NCI-H1417 (cell line): Measurements from ENCODE around the gene SLC15A4.
"Not testable (repeated sequence)": the region's sequence is repeated elsewhere in the genome, so short reads cannot be mapped to it uniquely, and the experiment has no call there.

Experiments
- DNase-seq, 3 experiments: peaks; one replicate each; lab custom pipeline; 2025; lab: John Stamatoyannopoulos, UW

SLC15A4 gene

GRCh38 chr12:128823916-128824839 lies at the start of gene SLC15A4:
Gene SLC15A4, minus strand, starts transcription at chr12:128823958. Its CDS starts 15 bp downstream, at chr12:128823943.
- peak; percentile 96 to 97 (median 97) for DNase-seq

GRCh38 chr12:128872303-128872702 lies 48.5 kb upstream of the SLC15A4 start:
- no peak for DNase-seq

- no peak for DNase-seq
These were observed 47.7 kb upstream of the SLC15A4 start for GRCh38 chr12:128871516-128871892.

GRCh38 chr12:128867466-128867865 lies 43.7 kb upstream of the SLC15A4 start:
- no peak for DNase-seq

- peak in 2 of 3 experiments; percentile 18 to 31 for DNase-seq
These were observed 40.9 kb upstream of the SLC15A4 start for GRCh38 chr12:128864516-128865186.

GRCh38 chr12:128863957-128864356 lies 40.2 kb upstream of the SLC15A4 start:
- DNase-seq: no peak

GRCh38 chr12:128861226-128862016 lies 37.7 kb upstream of the SLC15A4 start:
- no peak for DNase-seq

- no peak for DNase-seq
These were observed 35.6 kb upstream of the SLC15A4 start for GRCh38 chr12:128859311-128859710.

- no peak for DNase-seq
These were observed 33.5 kb upstream of the SLC15A4 start for GRCh38 chr12:128857133-128857763.

- DNase-seq: no peak
These were observed 33.0 kb upstream of the SLC15A4 start for GRCh38 chr12:128856791-128857078.

GRCh38 chr12:128856035-128856790 lies 32.5 kb upstream of the SLC15A4 start:
- no peak for DNase-seq

- DNase-seq: peak in 2 of 3 experiments; percentile 77 to 86
These were observed 29.9 kb upstream of the SLC15A4 start for GRCh38 chr12:128853600-128854197.

GRCh38 chr12:128852885-128853599 lies 29.3 kb upstream of the SLC15A4 start, which contains the start of gene GLT1D1:
Gene GLT1D1, plus strand, starts transcription at chr12:128853478. Its CDS starts 104 bp downstream, at chr12:128853582.
- peak in 1 of 3 experiments; percentile 50 for DNase-seq

- no peak for DNase-seq
These were observed 28.4 kb upstream of the SLC15A4 start for GRCh38 chr12:128852026-128852698.

GRCh38 chr12:128851429-128851828 lies 27.7 kb upstream of the SLC15A4 start:
- DNase-seq: not testable (repeated sequence)

- DNase-seq: no peak
These were observed 26.6 kb upstream of the SLC15A4 start for GRCh38 chr12:128850400-128850799.

GRCh38 chr12:128849806-128850205 lies 26.0 kb upstream of the SLC15A4 start:
- DNase-seq: not testable (repeated sequence)

- DNase-seq: no peak
These were observed 24.6 kb upstream of the SLC15A4 start for GRCh38 chr12:128848371-128848770.

GRCh38 chr12:128846671-128847070 lies 22.9 kb upstream of the SLC15A4 start:
- DNase-seq: not testable (repeated sequence)
